HCT116 (cell line): ENCODE results near the gene PSMD11. TPM values are rescaled to one million over a fixed set of nuclear protein-coding genes. Genes with fewer than 3 reads are reported as not detected.
A peak's percentile ranks its signal among the peaks of the same experiment; 100 is the strongest.

Source experiments
- ATAC-seq: fragments of 200-7000 bp; cut with Tn5 transposase; 2 replicates; pipeline ENCODE4 v1.9.1; 2020; ENCODE audit warnings: mild to moderate bottlenecking, moderate library complexity
- BruUV-seq: library from RNA; stranded (reverse); fragments of 400-500 nt; replicated peaks from 2 replicates; lab custom pipeline; 2021; lab: Mats Ljungman, UMichigan
- CTCF ChIA-PET: fragments of 300-600 bp; sonication (Branson Sonifier 250); formaldehyde crosslinking; loops from one replicate; lab custom pipeline; 2021; ENCODE audit warnings: antibody characterized with exemption; lab: Charles Lee
- POLR2A ChIA-PET: fragments of 300-600, 350-600 bp; sonication (Branson Sonifier 250); formaldehyde crosslinking; loops from one replicate; lab custom pipeline; 2021; ENCODE audit warnings: antibody characterized with exemption; lab: Charles Lee
- RAD21 ChIA-PET, 2 experiments: fragments of 300-600 bp; sonication (Branson Sonifier 250); formaldehyde crosslinking; loops; one replicate each; lab custom pipeline; 2023; ENCODE audit warnings: low total read pairs in 2 of 2; ENCODE audit not compliant: uncharacterized antibody in 2 of 2, unreplicated experiment in 2 of 2, low non-redundant PET in 1 of 2; lab: Charles Lee
- DNase-seq: peaks from one replicate; pipeline ENCODE4 v3.0.0-alpha.2; 2010; ENCODE audit warnings: low read depth, low spot score
- H2AFZ ChIP-seq: fragments of 200-600 bp; shearing (Covaris generic), sonication (generic); 2 replicates; pipeline ENCODE4 v1.6.1; 2017; ENCODE audit warnings: low read depth, mixed run types, mixed read lengths, antibody characterized with exemption, low read length; ENCODE audit not compliant: poor library complexity, severe bottlenecking
- H3K27ac ChIP-seq: 2 replicates; pipeline ENCODE4 v1.5.1; 2012; ENCODE audit warnings: low read depth, low read length
- H3K27me3 ChIP-seq: fragments of 200-600 bp; sonication (generic); 2 replicates; pipeline ENCODE4 v1.6.1; 2016; ENCODE audit warnings: mixed run types, low read length, mixed read lengths; ENCODE audit not compliant: insufficient read depth
- H3K36me3 ChIP-seq, 2 experiments: fragments of 200-500 bp in 1 of 2; fragments of 200-600 bp in 1 of 2; sonication (Bioruptor generic) in 1 of 2; sonication (generic) in 1 of 2; 2 replicates each; pipeline versions ENCODE4 v1.5.1 to v1.6.1; 2014 to 2016; ENCODE audit warnings: low read length in 2 of 2, inconsistent platforms in 1 of 2, mixed read lengths in 1 of 2, mixed run types in 1 of 2; ENCODE audit not compliant: insufficient read depth in 2 of 2, control insufficient read depth in 1 of 2
- H3K4me1 ChIP-seq, 2 experiments: fragments of 200-600 bp in 1 of 2; sonication (generic) in 1 of 2; 2 replicates each; pipeline versions ENCODE4 v1.5.1 to v1.6.1; 2012 to 2017; ENCODE audit warnings: low read length in 2 of 2, inconsistent platforms in 1 of 2, mild to moderate bottlenecking in 1 of 2, mixed read lengths in 1 of 2, mixed run types in 1 of 2, moderate library complexity in 1 of 2; ENCODE audit not compliant: insufficient read depth in 2 of 2, control insufficient read depth in 1 of 2
- H3K4me2 ChIP-seq: fragments of 200-600 bp; sonication (generic); 2 replicates; pipeline ENCODE4 v1.6.1; 2017; ENCODE audit warnings: mixed run types, low read length, mixed read lengths
- H3K4me3 ChIP-seq, 2 experiments: fragments of 200-600 bp in 1 of 2; sonication (generic) in 1 of 2; replicated peaks in 1 of 2; 2 replicates each; pipeline ENCODE4 v1.5.1; 2011 to 2016; ENCODE audit warnings: low read length in 2 of 2, control low read depth in 1 of 2, low read depth in 1 of 2, mild to moderate bottlenecking in 1 of 2, mixed read lengths in 1 of 2, mixed run types in 1 of 2
- H3K79me2 ChIP-seq: fragments of 200-600 bp; sonication (generic); 2 replicates; pipeline ENCODE4 v1.6.1; 2017; ENCODE audit warnings: mild to moderate bottlenecking, mixed run types, low read length, moderate library complexity, mixed read lengths; ENCODE audit not compliant: insufficient read depth
- H3K9ac ChIP-seq: fragments of 200-600 bp; sonication (generic); 2 replicates; pipeline ENCODE4 v1.6.1; 2016; ENCODE audit warnings: low read length, mixed read lengths
- H3K9me2 ChIP-seq: fragments of 200-600 bp; sonication (generic), shearing (Covaris generic); 2 replicates; pipeline ENCODE4 v1.6.1; 2017; ENCODE audit warnings: mixed run types, mild to moderate bottlenecking, moderate library complexity; ENCODE audit not compliant: insufficient read depth
- H3K9me3 ChIP-seq, 2 experiments: fragments of 200-500 bp in 1 of 2; fragments of 200-600 bp in 1 of 2; sonication (Bioruptor generic) in 1 of 2; sonication (generic) in 1 of 2; 2 replicates each; pipeline ENCODE4 v1.6.1; 2014 to 2017; ENCODE audit warnings: low read length in 2 of 2, mixed read lengths in 2 of 2, inconsistent platforms in 1 of 2, low read depth in 1 of 2, mild to moderate bottlenecking in 1 of 2, mixed run types in 1 of 2, moderate library complexity in 1 of 2; ENCODE audit not compliant: control insufficient read depth in 1 of 2, insufficient read depth in 1 of 2
- H4K20me1 ChIP-seq: fragments of 200-600 bp; sonication (generic), shearing (Covaris generic); 2 replicates; pipeline ENCODE4 v1.6.1; 2017; ENCODE audit warnings: mixed run types, mild to moderate bottlenecking, moderate library complexity; ENCODE audit not compliant: insufficient read depth
- ATF3 ChIP-seq: IDR thresholded peaks from 2 replicates; pipeline ENCODE4 v1.6.1; 2012
- CBX3 ChIP-seq: IDR thresholded peaks from 2 replicates; pipeline ENCODE4 v1.6.1; 2012; ENCODE audit warnings: low read depth
- EZH2 ChIP-seq: fragments of 200-600 bp; sonication (generic); IDR thresholded peaks from 2 replicates; pipeline ENCODE4 v1.6.1; 2017; ENCODE audit warnings: antibody characterized with exemption, mixed run types
- POLR2A ChIP-seq: IDR thresholded peaks from 2 replicates; pipeline ENCODE4 v1.7.0; 2011; ENCODE audit warnings: borderline replicate concordance; ENCODE audit not compliant: insufficient read depth, insufficient read length; ENCODE audit errors: extremely low read depth
- RAD21 ChIP-seq: IDR thresholded peaks from 2 replicates; pipeline ENCODE4 v1.6.1; 2012; ENCODE audit warnings: low read depth, mild to moderate bottlenecking
- REST ChIP-seq: IDR thresholded peaks from 2 replicates; pipeline ENCODE4 v1.6.1; 2012; ENCODE audit warnings: low read depth
- SP1 ChIP-seq: IDR thresholded peaks from 2 replicates; pipeline ENCODE4 v1.6.1; 2012; ENCODE audit warnings: low read depth
- TCF7L2 ChIP-seq: IDR thresholded peaks from 2 replicates; pipeline ENCODE4 v1.7.0; 2011; ENCODE audit warnings: borderline replicate concordance, inconsistent platforms; ENCODE audit not compliant: insufficient read depth, insufficient read length; ENCODE audit errors: extremely low read depth
- ZBTB33 ChIP-seq: IDR thresholded peaks from 2 replicates; pipeline ENCODE4 v1.6.1; 2011; ENCODE audit warnings: mild to moderate bottlenecking, low read length, moderate library complexity; ENCODE audit not compliant: insufficient replicate concordance; ENCODE audit errors: extremely low read depth
- intact Hi-C: fragments of 100-400 bp; cut with micrococcal nuclease; formaldehyde crosslinking; loops from 2 replicates; pipeline ENCODE4 v1.10.0; 2022
- total RNA-seq: library from RNA; stranded (reverse); gene quantifications from one replicate; pipeline ENCODE4 v1.2.1, GENCODE V29; 2021; ENCODE audit not compliant: unreplicated experiment

The PSMD11 gene
- total RNA-seq, 1 experiment from 2014 or later = 143 TPM

GRCh38 chr17:32489320-32490100 is 45.2 kb downstream of the PSMD11 start:
- CTCF ChIA-PET = no interaction called here
- Histone ChIP-seq H3K79me2 (no peaks in the 10 kb centered on the region), H4K20me1 (no peaks in the 10 kb centered on the region), H3K4me3 (no peak overlapping the region), H3K9me2 (no peaks in the 10 kb centered on the region), H3K4me1 (peaks cover 15 to 33% of the 10 kb centered on the region in 2 experiments), H2AFZ (no peak overlapping the region), H3K36me3 (no peaks in the 10 kb centered on the region; a peak in 1 of 4 replicates), H3K4me2 (no peak overlapping the region), H3K9ac (no peak overlapping the region), H3K27me3 (no peaks in the 10 kb centered on the region), H3K27ac (no peak overlapping the region), H3K9me3 (no peaks in the 10 kb centered on the region)
- TSS peak; percentile 37 for BruUV-seq
- RAD21 ChIA-PET = no interaction called here
- DNase-seq (no peak), ATAC-seq (no peak)
- intact Hi-C loops = no loop called here
- no peak for TF ChIP-seq ATF3
- TF ChIP-seq ZBTB33 = no peak
- no peak for TF ChIP-seq POLR2A
- no peak for TF ChIP-seq REST
- no peak for TF ChIP-seq RAD21
- TF ChIP-seq CBX3 = no peak
- no peak for TF ChIP-seq SP1
- TF ChIP-seq EZH2 = no peak
- TF ChIP-seq TCF7L2 = no peak
- POLR2A ChIA-PET = no interaction called here
